Fibroblast of pulmonary artery (primary cell): ENCODE results near the gene CAND2.
"Not testable (repeated sequence)": the region's sequence is repeated elsewhere in the genome, so short reads cannot be mapped to it uniquely, and the experiment has no call there.

Source experiments
- DNase-seq: peaks from one replicate; pipeline ENCODE4 v3.0.0-alpha.2; 2010; ENCODE audit warnings: low read depth
- H3K4me3 ChIP-seq: replicated peaks from 2 replicates; pipeline ENCODE4 v1.5.1; 2011; ENCODE audit warnings: low read depth, mild to moderate bottlenecking, control low read depth, low read length, moderate library complexity
- CTCF ChIP-seq: IDR thresholded peaks from 2 replicates; pipeline ENCODE4 v1.5.1; 2011; ENCODE audit warnings: mild to moderate bottlenecking, control low read depth, low read length, inconsistent platforms; ENCODE audit errors: missing control alignments

Gene CAND2

GRCh38 chr3:12787346-12787745 is 9.1 kb upstream of the CAND2 start:
- not testable (repeated sequence) for H3K4me3 ChIP-seq
- peak; percentile 59 for DNase-seq
- peak; percentile 57 for TF ChIP-seq CTCF

- DNase-seq, H3K4me3 ChIP-seq: not testable (repeated sequence)
Observed at GRCh38 chr3:12787967-12788690, 8.4 kb upstream of the CAND2 start.

GRCh38 chr3:12791430-12791829 is 5.0 kb upstream of the CAND2 start:
- no peak overlapping the region for H3K4me3 ChIP-seq
- DNase-seq = no peak
- no peak for TF ChIP-seq CTCF

- no peak for TF ChIP-seq CTCF
- no peak for DNase-seq
- H3K4me3 ChIP-seq = no peak overlapping the region
Observed at GRCh38 chr3:12793701-12794100, 2.8 kb upstream of the CAND2 start.

GRCh38 chr3:12797124-12797891 is 828 bp downstream of the CAND2 start:
- DNase-seq = no peak
- no peak for TF ChIP-seq CTCF
- H3K4me3 ChIP-seq = peak overlapping the region; percentile 55

GRCh38 chr3:12797892-12798558 is 1.5 kb downstream of the CAND2 start:
- DNase-seq = no peak
- H3K4me3 ChIP-seq = no peak overlapping the region

More at GRCh38 chr3:12797892-12798558, 1.5 kb downstream of the CAND2 start:
- no peak for TF ChIP-seq CTCF
